HG02870 (cell line): ENCODE results near the gene GJB1.
A peak's percentile ranks its signal among the peaks of the same experiment; 100 is the strongest.
"Not testable (repeated sequence)": the region's sequence is repeated elsewhere in the genome, so short reads cannot be mapped to it uniquely, and the experiment has no call there.

Source experiments
- ATAC-seq: cut with Tn5 transposase; IDR thresholded peaks from one replicate; pipeline ENCODE4 v1.9.1; 2021; ENCODE audit warnings: mild to moderate bottlenecking, moderate library complexity; ENCODE audit not compliant: unreplicated experiment

GJB1 gene

GRCh38 chrX:71222929-71223328 lies at the start of gene GJB1:
Gene GJB1, plus strand, starts transcription at chrX:71223224. Its CDS starts 484 bp downstream, at chrX:71223708.
- no peak for ATAC-seq

GRCh38 chrX:71173440-71173839 lies 49.6 kb upstream of the GJB1 start:
- no peak for ATAC-seq

GRCh38 chrX:71174795-71175194 lies 48.2 kb upstream of the GJB1 start:
- ATAC-seq = no peak

- no peak for ATAC-seq
These were observed 47.5 kb upstream of the GJB1 start for GRCh38 chrX:71175531-71175930.

- ATAC-seq = no peak
These were observed 45.7 kb upstream of the GJB1 start for GRCh38 chrX:71177327-71177726.

- no peak for ATAC-seq
These were observed 44.1 kb upstream of the GJB1 start for GRCh38 chrX:71178908-71179307.

- not testable (repeated sequence) for ATAC-seq
These were observed 42.3 kb upstream of the GJB1 start for GRCh38 chrX:71180579-71181265.

- ATAC-seq = peak; percentile 38
These were observed 41.5 kb upstream of the GJB1 start for GRCh38 chrX:71181558-71181909.

- peak; percentile 75 for ATAC-seq
These were observed 40.9 kb upstream of the GJB1 start for GRCh38 chrX:71181910-71182799.

GRCh38 chrX:71182871-71183270 lies 40.2 kb upstream of the GJB1 start:
- no peak for ATAC-seq

GRCh38 chrX:71183341-71183740 lies 39.7 kb upstream of the GJB1 start:
- no peak for ATAC-seq

- no peak for ATAC-seq
These were observed 38.9 kb upstream of the GJB1 start for GRCh38 chrX:71184092-71184491.

GRCh38 chrX:71184803-71185495 lies 38.1 kb upstream of the GJB1 start:
- no peak for ATAC-seq

- no peak for ATAC-seq
These were observed 31.8 kb upstream of the GJB1 start for GRCh38 chrX:71191248-71191647.

- ATAC-seq = peak; percentile 40
These were observed 26.9 kb upstream of the GJB1 start for GRCh38 chrX:71195964-71196649.

- ATAC-seq = peak; percentile 73
These were observed 25.0 kb upstream of the GJB1 start for GRCh38 chrX:71198066-71198465.

- ATAC-seq = no peak
These were observed 23.6 kb upstream of the GJB1 start for GRCh38 chrX:71199252-71200008.

- no peak for ATAC-seq
These were observed 12.2 kb upstream of the GJB1 start for GRCh38 chrX:71210816-71211215.

- ATAC-seq = no peak
These were observed 10.5 kb upstream of the GJB1 start for GRCh38 chrX:71212536-71212935.

- no peak for ATAC-seq
These were observed 8.9 kb upstream of the GJB1 start for GRCh38 chrX:71214152-71214551.
